OCI-M2 (cell line): ENCODE results near the gene EIF2AK3.
"Not testable (repeated sequence)": the region's sequence is repeated elsewhere in the genome, so short reads cannot be mapped to it uniquely, and the experiment has no call there.

Experiments
- DNase-seq: peaks from one replicate; lab custom pipeline; 2025; ENCODE audit not compliant: unreplicated experiment; lab: John Stamatoyannopoulos, UW

The EIF2AK3 gene

DNA sequence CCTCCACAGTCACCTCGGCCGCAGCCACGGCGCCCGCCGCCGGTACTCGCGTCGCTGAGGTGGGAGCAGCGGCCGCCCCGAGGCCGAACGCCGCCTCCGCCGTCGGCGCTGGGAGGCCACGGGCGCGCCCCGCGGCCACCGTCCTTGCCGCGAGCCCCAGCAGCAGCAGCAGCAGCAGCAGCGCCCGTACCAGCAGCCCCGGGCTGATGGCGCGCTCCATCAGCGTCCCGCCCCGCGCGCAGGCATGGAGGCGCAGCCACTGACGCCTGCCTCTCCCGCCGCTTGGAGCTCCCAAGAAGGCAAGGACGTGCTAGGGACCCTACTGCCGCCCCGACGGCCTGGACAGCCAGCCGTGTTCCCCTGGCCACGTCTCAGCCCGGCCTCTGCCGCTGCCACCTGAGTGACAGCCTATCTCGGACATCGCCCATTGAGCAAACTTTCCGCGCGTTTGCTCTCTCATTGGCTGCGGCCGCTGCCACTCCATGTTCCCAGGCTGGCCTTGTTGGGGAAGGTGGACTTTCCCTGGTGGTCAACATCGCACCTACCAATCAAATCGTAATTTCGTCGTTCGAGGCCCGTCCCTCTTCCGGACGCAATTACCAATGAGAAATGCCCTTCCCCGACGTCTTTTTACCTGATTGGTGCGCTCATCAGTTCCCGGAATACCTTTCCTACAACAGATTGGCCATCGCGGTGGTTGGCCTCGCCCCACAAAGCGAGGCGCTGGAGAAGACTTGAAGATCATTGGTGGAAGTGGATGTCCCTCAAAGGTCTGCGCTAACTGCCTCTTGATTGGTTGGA, at the start of gene EIF2AK3:
Gene EIF2AK3, minus strand, starts transcription at position 410 of the 801 bp plus-strand sequence. Its CDS starts 190 bp downstream, at position 220.
- peak; percentile 95 for DNase-seq

DNA sequence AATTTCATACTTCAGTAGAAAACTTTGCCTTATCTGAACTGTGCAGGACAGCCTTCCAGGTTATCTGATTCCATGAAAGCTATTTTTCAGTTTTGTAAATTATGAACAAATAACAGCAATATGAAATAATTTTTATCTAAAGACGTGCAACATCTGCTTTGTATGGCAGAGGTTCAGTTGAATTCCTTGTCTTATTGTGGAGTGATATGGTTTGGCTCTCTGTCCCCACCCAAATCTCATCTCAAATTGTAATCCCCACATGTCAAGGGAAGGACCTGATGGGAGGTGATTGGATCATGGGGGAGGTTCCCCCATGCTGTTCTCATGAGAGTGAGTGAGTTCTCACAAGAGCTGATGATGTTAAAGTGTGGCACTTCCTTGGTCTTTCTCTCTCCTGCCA, 46.1 kb upstream of the EIF2AK3 start:
- no peak for DNase-seq

DNA sequence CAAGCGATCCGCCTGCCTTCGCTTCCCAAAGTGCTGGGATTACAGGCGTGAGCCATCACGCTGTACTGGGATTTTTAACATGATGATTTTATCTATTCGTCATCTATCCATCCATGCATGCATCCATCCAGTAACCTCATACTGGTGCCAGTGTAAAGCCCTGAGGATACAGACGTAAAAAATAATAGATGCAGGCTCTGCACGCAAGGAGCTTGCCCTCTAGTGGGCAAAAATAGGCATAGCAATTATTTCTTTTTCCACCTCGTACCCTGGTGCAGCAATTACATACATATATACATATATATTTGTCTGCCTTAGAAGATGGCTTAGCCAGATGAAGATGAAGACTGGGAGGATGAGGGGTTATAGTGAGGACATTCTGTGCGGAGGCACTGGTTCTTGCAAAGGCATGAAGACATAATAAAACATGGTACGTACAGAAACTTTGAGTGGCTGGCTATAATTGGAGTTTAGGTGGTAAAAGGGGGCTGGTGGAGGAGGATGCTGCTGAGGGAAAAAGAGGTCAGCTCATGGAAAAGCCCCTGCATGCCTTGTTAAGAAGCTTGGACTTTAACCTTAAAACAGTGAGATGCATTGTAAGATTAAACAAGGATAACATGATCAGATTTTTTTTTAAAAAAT, 44.6 kb upstream of the EIF2AK3 start:
- DNase-seq: no peak

DNA sequence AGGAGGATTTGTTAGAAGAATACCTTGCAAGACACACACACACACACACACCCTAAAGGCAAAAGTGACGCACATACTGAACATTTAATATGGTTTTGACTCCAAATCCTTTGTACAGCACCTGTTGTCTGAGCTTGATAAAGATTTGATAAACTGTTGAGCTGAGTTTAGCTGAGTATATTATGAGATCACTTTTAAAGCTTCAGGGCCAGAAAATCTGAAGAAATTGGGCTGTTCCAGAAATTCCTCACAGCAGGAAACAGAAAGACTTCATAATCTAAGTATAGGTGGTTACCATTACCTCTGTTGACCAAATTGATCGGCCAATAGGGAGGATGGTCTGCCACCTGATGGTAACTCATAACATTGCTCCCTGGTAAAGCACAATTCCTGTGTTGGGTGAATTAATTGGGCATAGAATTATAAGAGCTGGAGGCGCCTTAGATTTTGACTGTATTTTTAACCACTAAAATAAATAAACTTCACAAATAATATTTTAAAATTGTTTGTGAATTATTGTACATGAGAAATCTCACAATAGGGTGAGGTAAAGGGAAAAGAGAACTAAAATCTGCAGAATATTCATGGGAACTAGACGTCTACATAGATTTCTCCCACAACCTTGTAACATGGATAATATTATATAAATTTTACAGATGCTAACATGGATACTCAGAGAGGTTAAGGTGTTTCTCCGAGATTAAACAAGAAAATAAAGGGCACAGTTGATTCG, 42.4 kb upstream of the EIF2AK3 start:
- no peak for DNase-seq

DNA sequence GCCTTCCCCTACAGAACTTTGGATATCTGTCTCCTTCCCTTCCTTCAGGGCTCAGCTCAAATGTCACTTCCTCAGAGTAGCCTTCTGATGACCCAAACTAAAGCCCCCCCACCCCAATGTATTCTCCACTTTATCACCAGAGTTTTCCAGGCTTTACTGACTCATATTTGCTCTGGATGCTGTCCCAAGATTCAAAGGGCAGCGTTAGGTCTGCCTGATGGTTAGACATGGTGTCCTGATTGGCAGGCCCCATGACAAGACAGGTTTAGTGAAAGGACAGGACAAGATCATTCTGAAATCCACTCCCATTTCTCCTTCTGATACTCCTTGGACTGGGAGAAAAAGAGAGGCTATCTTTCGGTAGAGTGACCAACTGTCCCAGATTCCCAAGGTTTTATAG, 41.6 kb upstream of the EIF2AK3 start:
- no peak for DNase-seq

DNA sequence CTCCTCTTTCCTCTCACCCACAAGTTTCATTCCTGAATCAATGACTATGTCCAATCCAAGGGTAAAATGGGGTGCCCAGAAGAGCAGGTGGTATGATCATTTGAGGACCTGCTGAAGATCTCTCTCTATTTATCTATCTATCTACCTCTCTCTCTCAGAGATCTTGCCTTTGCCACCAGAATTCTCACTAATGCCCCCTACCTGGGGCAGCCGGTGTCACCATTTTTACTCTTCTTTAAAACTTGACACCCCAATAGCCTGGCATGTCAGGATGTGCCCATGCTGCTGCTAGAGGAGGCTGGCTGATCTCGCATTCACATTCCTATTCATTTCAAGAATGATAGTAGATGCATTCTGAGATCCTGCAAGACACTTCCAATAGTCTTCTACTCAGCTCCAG, 40.0 kb upstream of the EIF2AK3 start:
- DNase-seq: no peak

DNA sequence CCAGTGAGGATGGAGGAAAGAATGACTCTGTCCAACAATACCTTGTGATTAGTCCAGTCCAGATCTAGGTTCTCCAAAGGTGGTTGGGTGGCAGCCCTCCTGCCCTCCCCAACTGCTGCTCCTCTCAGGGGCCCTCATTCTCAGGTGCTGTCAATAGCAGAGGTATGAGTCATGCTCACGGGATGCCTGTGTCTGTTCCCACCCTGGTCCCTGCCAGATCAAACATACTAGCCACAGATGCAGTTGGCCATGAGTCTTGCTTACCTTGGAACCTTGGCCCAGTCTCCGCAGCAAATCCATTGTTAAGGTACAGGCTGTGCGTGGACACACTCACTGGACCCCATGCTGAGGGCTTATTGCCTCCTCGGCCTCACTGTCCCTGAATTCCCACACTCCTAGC, 39.3 kb upstream of the EIF2AK3 start:
- no peak for DNase-seq

DNA sequence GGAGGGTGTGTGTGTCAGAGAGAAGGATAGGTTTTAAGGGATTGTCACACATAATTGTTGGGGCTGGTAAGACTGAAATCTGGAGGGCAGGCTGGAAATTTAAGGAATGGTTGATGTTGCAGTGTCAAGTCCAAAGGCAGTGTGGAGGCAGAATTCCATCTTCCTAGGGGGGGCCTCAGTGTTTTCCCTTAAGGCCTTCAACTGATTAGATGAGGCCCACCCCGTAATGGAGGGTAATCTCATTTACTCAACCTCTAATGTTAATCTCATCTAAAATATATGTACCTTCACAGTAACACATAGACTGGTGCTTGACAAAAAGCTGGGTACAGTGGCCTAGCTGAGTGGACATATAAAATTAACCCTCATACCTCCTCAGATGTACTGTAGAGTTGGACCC, 33.4 kb upstream of the EIF2AK3 start:
- DNase-seq: no peak

DNA sequence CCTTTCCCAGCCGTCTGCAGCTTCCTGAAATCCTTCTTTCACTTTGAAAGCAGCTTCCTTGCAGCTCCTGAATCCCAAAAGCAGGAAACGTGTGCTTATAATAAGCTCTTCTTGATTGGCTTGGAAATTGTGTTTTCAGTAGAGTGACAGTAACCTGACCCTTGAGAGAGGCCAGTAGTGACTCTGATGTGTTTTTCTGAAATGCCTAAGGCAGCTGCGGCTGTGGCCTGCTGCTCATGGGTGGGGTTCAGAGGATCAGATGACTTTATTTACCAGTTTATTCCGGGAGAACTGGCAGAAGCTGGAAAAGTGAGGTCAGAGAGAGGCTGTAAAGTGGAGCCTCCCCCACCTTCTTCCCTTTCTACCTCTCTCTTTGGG, 32.3 kb upstream of the EIF2AK3 start:
- DNase-seq: no peak

DNA sequence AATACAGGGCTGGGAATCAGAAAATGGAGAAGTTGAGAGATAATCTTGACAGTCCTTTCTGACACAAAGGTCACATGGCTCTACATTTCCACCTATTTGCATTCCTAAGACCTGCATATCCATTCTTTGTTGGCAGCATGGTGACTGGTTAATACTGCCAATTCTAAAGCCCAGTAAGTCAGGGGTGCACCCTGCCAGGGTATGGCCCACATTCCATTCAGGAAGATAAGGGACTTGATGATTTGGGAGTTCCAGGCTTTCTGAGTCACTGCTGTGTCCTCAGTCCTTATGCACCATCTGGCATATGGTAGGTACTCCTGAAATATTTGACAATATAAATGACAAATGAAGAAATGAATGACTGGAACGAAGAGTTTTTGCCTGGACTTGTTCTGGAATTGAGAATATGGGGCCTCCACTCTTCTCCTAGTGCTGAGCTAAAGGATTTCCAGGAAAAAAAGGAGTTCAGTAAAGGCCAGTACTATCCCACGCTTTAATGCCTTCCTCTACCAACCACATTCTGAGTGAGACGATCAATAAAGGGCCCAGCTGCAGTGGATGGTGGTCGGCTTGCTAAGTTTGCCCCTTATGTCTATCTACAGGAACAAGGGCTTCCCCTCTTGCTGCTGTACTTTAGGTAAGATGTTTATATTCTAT, 31.7 kb upstream of the EIF2AK3 start:
- DNase-seq: no peak

DNA sequence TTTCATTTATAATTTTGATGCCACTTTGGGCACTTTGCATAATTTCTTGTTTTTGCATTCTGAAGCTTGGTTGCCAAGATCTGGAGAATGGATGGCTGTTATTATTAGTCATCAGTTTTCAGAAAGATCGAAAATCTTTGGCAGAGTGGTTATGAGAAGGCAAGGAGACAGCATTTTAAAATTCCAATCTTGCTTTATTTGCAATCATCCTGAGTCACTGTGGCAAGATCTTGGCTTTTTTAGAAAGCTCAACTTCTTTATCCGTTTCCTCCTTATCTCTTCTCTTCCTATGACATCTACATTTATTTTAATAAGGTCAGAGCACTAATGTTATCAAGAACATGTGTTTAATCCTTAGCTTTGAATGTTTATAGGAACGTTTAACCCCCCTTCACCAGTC, 31.1 kb upstream of the EIF2AK3 start:
- no peak for DNase-seq

DNA sequence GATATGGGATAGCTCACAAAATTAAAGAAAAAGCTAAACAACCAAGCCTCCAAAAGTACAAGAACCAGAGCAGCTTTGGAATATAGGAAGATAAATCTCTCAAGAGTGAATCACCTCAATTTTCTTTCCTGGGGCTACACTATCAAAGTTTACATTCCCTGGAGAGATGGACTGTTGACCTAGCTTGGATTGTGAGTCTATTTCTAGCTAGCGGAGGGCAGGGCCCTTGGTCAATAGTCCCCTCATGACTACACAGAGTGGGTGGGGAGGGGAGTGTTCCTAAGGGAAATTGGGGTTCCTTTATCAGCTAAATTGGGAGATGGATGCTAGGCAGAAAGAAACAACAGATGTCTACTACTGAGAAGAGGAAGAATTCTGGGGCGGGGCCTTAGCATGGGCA, 29.9 kb upstream of the EIF2AK3 start:
- DNase-seq: no peak

DNA sequence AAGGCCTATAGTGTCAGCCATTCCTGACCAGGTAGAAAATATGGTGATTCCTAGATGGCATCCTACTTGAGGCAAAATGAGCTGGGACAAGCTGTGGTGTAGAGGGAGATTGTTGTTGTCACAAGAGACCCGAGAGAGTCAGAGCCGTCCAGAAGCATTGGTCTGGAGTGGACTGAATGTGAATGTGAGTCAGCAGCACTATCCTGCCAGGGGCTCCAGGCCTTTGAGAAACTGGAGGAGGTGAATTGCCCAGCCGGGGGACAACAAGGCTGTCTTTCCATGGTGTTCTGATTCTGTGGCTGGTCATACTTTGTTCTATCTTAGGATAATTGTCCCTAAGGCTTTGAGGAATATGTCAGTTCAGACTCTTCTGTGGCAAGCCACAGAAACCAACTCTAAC, 29.4 kb upstream of the EIF2AK3 start:
- no peak for DNase-seq

DNA sequence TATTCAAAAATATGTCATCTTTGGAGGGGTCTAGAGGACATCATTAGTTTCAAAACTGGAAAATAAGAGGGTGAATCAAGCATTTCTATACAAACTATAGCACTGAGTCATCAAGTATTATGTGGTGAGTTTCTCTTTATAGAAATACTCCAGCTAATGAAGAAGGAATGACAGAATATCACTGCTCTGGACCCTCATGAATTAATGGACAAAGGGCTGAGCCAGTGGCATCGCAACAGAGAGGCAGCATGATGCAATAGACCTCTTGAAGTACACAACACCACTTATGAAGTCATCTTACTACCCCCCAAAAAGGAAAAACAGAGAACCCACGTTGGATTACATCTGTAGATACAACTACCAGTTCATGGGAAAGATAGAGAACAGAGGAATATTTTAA, 27.4 kb upstream of the EIF2AK3 start:
- no peak for DNase-seq

DNA sequence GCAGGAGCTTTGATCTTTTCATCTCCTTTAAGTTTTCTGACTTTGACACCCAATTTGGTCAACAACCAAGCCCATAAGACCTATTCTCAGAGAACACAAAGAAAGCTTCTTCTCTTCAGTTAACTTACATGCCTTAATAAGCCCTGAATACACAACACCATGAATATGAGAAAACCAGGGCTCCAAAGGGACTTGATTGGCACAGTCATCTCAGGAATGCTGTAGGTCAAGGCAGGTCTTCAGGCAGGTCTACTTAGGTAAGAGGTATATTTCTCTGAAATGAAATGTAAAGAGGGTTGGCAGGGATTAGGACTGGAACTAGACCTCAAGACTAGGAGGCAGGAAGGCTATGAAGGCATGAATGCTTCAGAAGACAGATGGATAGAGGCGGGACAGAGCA, 24.4 kb upstream of the EIF2AK3 start:
- DNase-seq: no peak

DNA sequence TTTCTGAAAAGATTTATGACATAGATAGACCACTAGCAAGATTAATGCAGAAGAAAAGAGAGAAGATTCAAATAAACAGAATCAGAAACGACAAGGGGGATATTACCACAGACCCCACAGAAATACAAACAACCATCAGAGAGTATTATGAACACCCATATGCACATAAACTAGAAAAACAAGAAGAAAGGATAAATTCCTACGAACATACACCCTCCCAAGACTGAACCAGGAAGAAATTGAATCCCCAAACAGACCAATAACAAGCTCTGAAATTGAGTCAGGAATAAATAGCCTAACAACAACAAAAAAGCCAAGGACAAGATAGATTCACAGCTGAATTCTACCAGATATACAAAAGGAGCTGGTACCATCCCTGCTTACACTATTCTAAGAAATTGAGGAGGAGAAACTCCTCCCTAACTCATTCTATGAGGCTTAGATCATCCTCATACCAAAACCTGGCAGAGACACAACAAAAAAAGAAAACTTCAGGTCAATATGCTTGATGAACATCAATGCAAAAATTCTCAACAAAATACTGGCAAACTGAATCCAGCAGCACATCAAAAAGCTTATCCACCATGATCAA, 18.1 kb upstream of the EIF2AK3 start:
- DNase-seq: not testable (repeated sequence)

DNA sequence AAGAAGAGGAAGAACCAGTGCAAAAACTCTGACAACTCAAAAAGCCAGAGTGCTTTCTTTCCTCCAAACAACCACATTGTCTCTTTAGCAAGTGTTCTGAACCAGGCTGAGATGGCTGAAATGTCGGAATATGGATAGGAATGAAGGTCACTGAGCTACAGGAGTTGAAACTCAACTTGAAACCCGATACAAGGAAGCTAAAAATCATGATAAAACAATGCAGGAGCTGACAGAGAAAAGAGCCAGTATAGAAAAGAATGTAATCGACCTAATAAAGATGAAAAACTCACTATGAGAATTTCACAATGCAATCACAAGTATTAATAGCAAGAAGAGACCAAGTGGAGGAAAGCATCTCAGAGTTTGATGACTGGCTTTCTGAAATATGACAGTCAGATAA, 15.0 kb upstream of the EIF2AK3 start:
- DNase-seq: no peak

DNA sequence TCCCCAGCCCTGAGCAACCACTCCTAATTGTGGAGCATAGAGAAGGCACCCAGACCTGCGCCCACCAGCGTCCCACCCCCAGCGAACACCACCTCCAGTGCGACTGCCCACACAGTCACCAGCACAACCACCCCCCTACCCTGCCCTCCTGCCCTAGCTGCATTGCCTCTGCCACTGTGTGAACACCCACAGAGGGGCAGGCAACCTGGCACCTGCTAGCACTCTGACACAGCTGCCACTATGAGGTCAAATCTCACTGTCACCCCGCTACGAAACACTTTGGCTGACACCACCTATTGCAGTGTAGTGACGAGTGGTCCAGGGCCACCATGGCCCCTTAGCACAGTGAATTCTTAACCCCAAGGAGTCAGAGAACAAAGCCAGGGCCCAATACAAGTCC, 14.1 kb upstream of the EIF2AK3 start:
- DNase-seq: no peak

DNA sequence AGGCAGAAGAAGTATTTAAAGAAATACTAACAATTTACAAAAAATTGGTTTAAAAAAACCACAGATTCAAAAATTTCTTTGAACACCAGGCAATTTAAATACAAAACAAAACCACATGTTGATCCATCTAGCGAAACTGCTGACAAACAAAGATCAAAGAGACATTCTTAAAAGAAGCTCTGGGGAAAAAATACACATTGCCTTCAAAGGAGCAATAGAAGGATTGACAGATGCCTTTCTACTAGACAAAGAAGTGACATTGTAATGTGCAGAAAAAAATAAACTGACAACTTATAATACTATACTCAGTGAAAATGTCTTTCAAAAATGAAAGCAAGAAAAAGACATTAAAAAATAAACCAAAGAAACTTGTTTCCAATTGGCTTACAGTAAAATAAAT, 12.6 kb upstream of the EIF2AK3 start:
- DNase-seq: no peak

DNA sequence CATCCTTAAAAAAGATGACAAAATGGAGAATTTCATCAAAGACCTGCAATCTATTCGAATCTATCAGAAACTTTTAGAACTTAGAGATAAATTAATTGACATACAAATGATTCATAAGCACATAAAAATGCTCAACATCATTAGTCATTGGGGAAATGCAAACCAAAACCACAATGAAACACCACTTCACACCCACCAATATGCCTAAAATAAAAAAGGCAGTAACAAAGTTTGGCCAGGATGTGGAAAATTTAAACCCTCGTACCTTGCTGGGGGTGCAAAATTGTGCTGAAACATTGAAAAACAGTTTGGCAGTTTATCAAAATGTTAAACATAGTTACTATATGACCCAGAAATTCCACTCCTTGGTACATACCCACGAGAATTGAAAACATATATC, 11.5 kb upstream of the EIF2AK3 start:
- no peak for DNase-seq

DNA sequence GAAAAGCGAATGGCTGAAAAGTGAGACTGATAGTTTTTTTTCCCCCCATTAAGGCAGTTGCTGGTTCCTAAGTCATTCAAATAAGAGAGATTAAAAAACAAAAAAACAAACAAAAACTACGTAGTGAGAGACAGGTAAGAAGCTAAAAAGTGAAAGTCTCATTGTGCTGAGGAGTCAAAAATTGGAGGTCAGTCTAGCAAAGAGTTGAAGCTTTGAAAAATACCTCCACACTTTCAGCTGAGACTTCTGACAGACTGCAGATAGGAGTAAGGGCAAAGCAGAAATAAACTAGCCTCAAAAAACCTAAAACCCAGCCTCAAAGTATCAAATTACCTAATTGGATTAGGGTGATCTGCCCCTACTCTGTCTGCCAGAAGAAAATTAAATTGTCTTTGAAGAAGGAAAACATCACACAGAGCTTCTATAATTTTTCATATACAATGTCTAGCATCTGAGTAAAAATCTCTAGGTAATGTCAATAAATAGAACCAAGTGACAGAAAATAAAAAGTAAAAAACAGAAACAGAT, 10.9 kb upstream of the EIF2AK3 start:
- DNase-seq: no peak
